Measurements from ENCODE around the gene ACTL9.
"Not testable (repeated sequence)": the region's sequence is repeated elsewhere in the genome, so short reads cannot be mapped to it uniquely, and the experiment has no call there.

The ACTL9 gene, protein sequence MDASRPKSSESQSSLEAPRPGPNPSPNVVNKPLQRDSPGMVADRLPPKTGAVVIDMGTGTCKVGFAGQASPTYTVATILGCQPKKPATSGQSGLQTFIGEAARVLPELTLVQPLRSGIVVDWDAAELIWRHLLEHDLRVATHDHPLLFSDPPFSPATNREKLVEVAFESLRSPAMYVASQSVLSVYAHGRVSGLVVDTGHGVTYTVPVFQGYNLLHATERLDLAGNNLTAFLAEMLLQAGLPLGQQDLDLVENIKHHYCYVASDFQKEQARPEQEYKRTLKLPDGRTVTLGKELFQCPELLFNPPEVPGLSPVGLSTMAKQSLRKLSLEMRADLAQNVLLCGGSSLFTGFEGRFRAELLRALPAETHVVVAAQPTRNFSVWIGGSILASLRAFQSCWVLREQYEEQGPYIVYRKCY

DNA sequence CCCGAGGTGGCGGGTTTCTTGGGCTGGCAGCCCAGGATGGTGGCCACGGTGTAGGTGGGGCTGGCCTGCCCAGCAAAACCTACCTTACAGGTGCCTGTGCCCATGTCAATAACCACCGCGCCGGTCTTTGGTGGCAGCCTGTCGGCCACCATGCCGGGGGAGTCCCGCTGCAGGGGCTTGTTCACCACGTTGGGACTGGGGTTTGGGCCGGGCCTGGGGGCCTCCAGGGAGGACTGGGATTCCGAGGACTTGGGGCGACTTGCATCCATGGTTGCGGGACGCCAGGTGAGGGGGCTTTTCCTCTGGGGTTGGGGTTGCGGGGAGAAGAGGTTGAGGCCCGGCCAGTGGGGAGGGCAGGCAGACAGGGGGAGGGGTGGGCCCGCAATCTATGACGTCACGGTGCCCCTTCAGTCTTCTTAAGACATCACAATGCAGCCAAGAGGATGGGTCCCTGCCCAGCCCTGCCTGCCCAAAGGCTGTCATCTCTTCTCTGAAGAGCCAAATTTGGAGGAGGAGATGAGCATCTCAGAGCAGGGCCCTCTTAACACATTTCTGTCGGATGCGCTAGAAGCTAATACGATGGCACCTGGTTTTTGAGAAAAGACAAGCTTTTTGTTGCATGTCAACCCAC, at the start of gene ACTL9:
ACTL9 (minus strand) TSS at position 363 of the 631 bp plus-strand sequence; CDS start at position 269, 94 bp downstream.
- DNase-seq (ENCODE audit: low read depth): no peak

DNA sequence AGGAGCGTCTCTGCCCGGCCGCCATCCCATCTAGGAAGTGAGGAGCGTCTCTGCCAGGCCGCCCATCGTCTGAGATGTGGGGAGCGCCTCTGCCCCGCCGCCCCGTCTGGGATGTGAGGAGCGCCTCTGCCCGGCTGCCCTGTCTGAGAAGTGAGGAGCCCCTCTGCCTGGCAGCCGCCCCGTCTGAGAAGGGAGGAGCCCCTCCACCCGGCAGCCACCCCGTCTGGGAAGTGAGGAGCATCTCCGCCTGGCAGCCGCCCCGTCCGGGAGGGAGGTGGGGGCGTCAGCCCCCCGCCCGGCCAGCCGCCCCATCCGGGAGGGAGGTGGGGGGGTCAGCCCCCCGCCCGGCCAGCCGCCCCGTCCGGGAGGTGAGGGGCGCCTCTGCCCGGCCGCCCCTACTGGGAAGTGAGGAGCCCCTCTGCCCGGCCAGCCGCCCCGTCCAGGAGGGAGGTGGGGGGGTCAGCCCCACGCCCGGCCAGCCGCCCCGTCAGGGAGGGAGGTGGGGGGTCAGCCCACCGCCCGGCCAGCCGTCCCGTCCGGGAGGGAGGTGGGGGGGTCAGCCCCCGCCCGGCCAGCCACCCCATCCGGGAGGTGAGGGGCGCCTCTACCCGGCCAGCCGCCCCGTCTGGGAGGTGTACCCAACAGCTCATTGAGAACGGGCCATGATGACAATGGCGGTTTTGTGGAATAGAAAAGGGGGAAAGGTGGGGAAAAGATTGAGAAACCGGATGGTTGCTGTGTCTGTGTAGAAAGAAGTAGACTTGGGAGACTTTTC, 40.9 kb upstream of the ACTL9 start:
- DNase-seq (ENCODE audit: low read depth): not testable (repeated sequence)

- DNase-seq (ENCODE audit: low read depth): no peak
Measured at GRCh38 chr19:8738377-8738776, 39.8 kb upstream of the ACTL9 start.

DNA sequence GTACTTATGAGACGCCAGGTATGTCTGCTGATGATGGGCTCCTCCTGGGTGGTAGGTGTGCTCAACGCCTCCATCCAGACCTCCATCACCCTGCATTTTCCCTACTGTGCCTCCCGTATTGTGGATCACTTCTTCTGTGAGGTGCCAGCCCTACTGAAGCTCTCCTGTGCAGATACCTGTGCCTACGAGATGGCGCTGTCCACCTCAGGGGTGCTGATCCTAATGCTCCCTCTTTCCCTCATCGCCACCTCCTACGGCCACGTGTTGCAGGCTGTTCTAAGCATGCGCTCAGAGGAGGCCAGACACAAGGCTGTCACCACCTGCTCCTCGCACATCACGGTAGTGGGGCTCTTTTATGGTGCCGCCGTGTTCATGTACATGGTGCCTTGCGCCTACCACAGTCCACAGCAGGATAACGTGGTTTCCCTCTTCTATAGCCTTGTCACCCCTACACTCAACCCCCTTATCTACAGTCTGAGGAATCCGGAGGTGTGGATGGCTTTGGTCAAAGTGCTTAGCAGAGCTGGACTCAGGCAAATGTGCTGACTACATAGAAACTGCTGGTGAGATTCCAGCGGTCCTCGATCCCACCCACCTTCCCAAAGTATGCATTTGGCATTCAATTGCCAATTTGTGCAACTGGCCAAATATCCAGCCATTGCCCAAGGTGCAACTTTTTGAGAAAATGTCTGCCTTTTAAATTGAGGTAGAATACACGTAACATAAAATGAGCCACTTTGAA, 33.0 kb upstream of the ACTL9 start:
- DNase-seq (ENCODE audit: low read depth): no peak

- DNase-seq (ENCODE audit: low read depth): no peak
Measured at GRCh38 chr19:8724276-8724675, 25.7 kb upstream of the ACTL9 start.

GRCh38 chr19:8722032-8722431, 23.4 kb upstream of the ACTL9 start:
- no peak for DNase-seq (ENCODE audit: low read depth)

DNA sequence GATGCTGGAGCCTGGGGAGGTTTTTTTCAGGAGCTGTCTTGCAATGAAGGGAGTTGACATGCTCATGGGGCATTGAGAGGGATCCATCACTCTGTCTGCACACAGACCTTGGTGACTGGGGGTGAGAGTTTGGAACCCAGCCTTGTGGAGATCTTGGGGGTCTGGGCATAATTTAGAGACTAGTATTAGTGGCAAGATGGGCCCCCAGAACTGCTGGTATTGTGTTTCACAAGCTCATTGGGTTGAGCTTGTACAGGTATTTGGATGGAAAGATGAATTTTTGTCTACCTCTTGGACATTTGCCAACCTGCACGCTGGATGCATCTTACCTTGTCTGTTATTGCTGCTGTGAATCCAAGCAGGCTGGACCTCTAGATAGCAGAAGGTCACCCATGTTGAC, 22.7 kb upstream of the ACTL9 start, which contains the start of gene OR2Z1:
OR2Z1 (plus strand) TSS at position 301 of the 400 bp plus-strand sequence. CDS start 9,395 bp downstream, outside the sequence.
- no peak for DNase-seq (ENCODE audit: low read depth)

GRCh38 chr19:8710337-8710736, 11.7 kb upstream of the ACTL9 start:
- not testable (repeated sequence) for DNase-seq (ENCODE audit: low read depth)

GRCh38 chr19:8705742-8706141, 7.1 kb upstream of the ACTL9 start:
- no peak for DNase-seq (ENCODE audit: low read depth)

DNA sequence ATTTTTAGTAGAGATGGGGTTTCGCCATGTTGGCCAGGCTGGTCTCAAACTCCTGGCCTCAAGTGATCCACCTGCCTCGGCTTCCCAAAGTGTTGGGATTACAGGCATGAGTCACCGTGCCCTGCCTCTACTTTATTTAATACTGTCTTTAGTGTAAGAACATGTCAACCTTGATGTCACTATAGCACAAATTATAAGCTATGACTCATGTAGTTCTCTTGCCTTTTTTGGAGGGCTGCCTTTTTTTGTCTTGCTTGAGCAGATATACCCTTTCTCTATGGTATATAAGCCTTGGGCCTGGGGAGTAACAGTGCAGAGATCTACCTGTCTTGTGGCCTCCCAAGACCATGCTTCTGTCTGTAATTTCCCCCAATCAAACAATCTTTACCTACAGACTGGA, 6.7 kb upstream of the ACTL9 start:
- DNase-seq (ENCODE audit: low read depth): not testable (repeated sequence)

GRCh38 chr19:8703223-8703622, 4.6 kb upstream of the ACTL9 start:
- no peak for DNase-seq (ENCODE audit: low read depth)

- DNase-seq (ENCODE audit: low read depth): no peak
Measured at GRCh38 chr19:8702350-8702749, 3.8 kb upstream of the ACTL9 start.

DNA sequence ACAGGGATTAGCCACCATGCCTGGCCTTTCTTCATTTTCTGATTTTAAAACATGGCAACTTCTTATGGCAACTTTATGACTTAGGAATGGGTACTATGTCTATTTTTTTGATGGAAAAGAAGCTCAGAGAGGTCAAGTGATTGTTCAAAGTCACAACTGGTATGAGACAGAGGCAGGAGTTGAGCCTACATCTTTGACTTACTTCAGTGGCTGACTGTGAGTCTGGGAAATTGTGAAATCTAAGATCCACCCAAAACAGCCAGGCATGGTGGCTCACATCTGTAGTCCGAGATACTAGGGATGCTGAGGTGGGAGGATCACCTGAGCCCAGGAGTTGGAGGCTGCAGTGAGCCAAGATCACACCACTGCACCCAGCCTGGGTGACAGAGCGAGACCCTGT, 2.4 kb upstream of the ACTL9 start:
- no peak for DNase-seq (ENCODE audit: low read depth)

DNA sequence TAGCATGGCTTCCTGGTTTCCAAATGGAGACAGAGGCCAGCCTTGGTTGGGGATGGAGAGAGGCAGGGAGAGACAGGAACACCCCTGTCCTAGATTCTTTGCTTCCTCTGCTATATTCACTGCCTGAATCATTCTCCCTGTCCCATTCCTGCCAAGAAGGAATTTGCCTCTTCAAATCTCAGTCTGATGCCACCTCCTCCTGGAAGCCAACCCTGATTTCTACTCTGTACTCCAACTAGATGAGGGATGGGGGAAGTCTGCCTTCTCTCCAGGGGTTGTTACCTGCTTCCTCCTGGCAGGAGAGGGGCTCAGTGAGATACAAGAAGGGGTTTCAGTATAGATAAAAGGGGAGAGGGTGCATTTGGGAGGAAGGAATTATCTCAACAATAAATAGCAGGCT, 1.3 kb upstream of the ACTL9 start:
- no peak for DNase-seq (ENCODE audit: low read depth)

DNA sequence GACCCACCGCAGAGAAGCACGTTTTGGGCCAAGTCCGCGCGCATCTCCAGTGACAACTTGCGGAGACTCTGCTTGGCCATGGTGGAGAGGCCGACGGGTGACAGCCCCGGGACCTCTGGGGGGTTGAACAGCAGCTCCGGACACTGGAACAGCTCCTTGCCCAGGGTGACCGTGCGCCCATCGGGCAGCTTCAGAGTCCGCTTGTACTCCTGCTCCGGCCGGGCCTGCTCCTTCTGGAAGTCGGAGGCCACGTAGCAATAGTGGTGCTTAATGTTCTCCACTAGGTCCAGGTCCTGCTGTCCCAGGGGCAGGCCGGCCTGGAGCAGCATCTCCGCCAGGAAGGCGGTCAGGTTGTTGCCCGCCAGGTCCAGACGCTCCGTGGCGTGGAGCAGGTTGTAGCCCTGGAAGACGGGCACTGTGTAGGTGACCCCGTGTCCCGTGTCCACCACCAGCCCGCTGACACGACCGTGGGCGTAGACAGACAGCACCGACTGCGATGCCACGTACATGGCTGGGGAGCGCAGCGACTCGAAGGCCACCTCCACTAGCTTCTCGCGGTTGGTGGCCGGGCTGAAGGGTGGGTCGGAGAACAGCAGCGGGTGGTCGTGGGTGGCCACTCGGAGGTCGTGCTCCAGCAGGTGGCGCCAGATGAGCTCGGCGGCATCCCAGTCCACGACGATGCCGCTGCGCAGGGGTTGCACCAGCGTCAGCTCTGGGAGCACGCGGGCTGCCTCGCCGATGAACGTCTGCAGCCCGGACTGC, 743 bp downstream of the ACTL9 start:
- DNase-seq (ENCODE audit: low read depth): no peak

DNA sequence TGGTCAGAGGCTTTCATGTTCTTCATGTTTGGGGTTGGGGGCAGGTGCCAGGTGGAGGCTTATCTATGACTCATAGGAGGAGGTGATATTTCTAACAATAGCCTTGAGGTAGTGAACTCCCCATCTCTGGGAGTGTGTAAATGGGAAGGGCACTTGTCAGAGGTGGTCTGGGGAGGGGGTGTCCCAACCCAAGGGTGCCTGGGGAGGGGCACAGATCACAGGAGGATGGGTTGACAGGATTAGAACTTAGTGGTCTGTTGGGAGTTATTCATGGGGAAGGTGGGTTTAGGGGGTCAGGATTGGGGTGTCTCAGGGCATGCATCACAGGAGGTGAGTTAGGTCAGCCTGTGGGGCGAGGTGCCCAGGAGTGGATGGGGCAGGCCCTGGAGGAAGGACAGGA, 1.6 kb downstream of the ACTL9 start:
- no peak for DNase-seq (ENCODE audit: low read depth)

DNA sequence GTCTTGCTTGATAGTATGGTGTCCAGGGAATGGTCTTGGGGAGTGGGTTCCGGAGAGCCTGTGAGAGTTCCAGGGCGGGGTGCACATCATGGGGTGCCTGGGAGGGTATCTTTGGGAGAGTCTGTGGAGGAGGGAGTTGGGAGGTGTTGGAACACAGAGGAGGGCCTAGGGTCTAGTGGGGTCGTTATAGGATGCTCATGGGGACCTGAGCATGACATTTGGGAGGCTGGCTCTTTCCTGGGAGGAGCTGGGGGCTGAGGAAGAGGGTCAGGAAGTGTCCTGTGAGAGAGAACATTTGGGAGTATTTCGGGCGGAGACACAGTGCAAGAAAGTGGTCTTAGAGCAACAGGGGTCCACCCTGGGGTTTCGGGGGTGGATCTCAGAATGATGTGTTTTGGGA, 2.7 kb downstream of the ACTL9 start:
- DNase-seq (ENCODE audit: low read depth): no peak

- DNase-seq (ENCODE audit: low read depth): no peak
Measured at GRCh38 chr19:8695501-8695900, 3.1 kb downstream of the ACTL9 start.

- DNase-seq (ENCODE audit: low read depth): no peak
Measured at GRCh38 chr19:8690753-8691539, 7.6 kb downstream of the ACTL9 start.

DNA sequence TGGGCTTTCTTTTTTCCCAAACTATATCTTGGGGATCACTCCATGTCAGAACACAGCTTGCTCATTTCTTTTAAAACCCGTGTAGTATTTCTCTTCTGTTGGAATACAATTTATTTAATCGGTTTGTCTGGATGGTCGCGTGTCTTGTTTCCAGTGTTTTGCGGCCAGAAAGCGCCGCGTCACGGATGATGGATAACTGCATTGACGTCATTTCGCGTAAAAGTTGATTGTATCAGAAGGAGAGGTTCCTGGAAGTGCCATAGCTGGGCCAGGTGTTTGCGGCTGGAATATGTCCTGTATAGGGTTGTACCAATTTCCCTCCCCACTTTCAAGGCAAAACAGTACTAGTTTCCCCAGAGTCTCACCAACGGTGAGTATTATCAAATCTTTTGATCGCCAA, 9.7 kb downstream of the ACTL9 start:
- DNase-seq (ENCODE audit: low read depth): no peak
